GM21529 (cell line): ENCODE measurements around the gene FAM53A.
"Not testable (repeated sequence)": the region's sequence is repeated elsewhere in the genome, so short reads cannot be mapped to it uniquely, and the experiment has no call there.

ENCODE experiments used
- ATAC-seq: cut with Tn5 transposase; IDR thresholded peaks from one replicate; pipeline ENCODE4 v1.9.1; 2021; ENCODE audit not compliant: unreplicated experiment

The FAM53A gene

GRCh38 chr4:1640716-1641503 lies 43.2 kb downstream of the FAM53A start:
- not testable (repeated sequence) for ATAC-seq

- no peak for ATAC-seq
These were observed 43.9 kb downstream of the FAM53A start for GRCh38 chr4:1640190-1640589.

- no peak for ATAC-seq
These were observed 44.7 kb downstream of the FAM53A start for GRCh38 chr4:1639299-1639868.

GRCh38 chr4:1638873-1639272 lies 45.2 kb downstream of the FAM53A start:
- no peak for ATAC-seq

GRCh38 chr4:1638272-1638598 lies 45.9 kb downstream of the FAM53A start:
- ATAC-seq: no peak

GRCh38 chr4:1637580-1638271 lies 46.4 kb downstream of the FAM53A start:
- no peak for ATAC-seq

- ATAC-seq: no peak
These were observed 47.5 kb downstream of the FAM53A start for GRCh38 chr4:1636490-1637211.

- ATAC-seq: no peak
These were observed 48.6 kb downstream of the FAM53A start for GRCh38 chr4:1635464-1635863.

- ATAC-seq: no peak
These were observed 50.1 kb downstream of the FAM53A start for GRCh38 chr4:1633993-1634392.

- ATAC-seq: no peak
These were observed 51.7 kb downstream of the FAM53A start for GRCh38 chr4:1632109-1633104.

- ATAC-seq: no peak
These were observed 53.0 kb downstream of the FAM53A start for GRCh38 chr4:1631136-1631535.

- no peak for ATAC-seq
These were observed 53.8 kb downstream of the FAM53A start for GRCh38 chr4:1630266-1630665.

GRCh38 chr4:1629699-1630083 lies 54.4 kb downstream of the FAM53A start:
- no peak for ATAC-seq

- no peak for ATAC-seq
These were observed 55.0 kb downstream of the FAM53A start for GRCh38 chr4:1628892-1629698.

GRCh38 chr4:1627417-1628313 lies 56.4 kb downstream of the FAM53A start:
- ATAC-seq: no peak

- ATAC-seq: no peak
These were observed 57.2 kb downstream of the FAM53A start for GRCh38 chr4:1626941-1627340.

GRCh38 chr4:1626151-1626550 lies 58.0 kb downstream of the FAM53A start:
- ATAC-seq: no peak

- ATAC-seq: no peak
These were observed 58.4 kb downstream of the FAM53A start for GRCh38 chr4:1625600-1626138.
